Esophagus muscularis mucosa (tissue), 4 donors: ENCODE measurements around the gene FBXO7. TPM values are rescaled to one million over a fixed set of nuclear protein-coding genes. Genes with fewer than 3 reads are reported as not detected.

Experiments used
- DNase-seq: peaks from one replicate; pipeline ENCODE4 v3.0.0-alpha.2; 2017; ENCODE audit errors: extremely low spot score
- H3K27ac ChIP-seq, 4 donors: fragments of 200-600 bp; sonication (generic); replicated peaks in 1 of 4; 1 replicate in 3 of 4; 2 replicates in 1 of 4; pipeline ENCODE4 v1.5.1; 2016 to 2019; ENCODE audit warnings: mild to moderate bottlenecking in 1 of 4
- H3K27me3 ChIP-seq, 4 donors: fragments of 200-600 bp; sonication (generic); one replicate each; pipeline versions ENCODE4 v1.5.1 to v1.6.0; 2016 to 2019
- H3K36me3 ChIP-seq, 4 donors: fragments of 200-600 bp; sonication (generic); one replicate each; pipeline ENCODE4 v1.5.1; 2016 to 2019
- H3K4me1 ChIP-seq, 4 donors: fragments of 200-600 bp; sonication (generic); one replicate each; pipeline ENCODE4 v1.5.1; 2016 to 2019
- H3K4me3 ChIP-seq, 4 donors: fragments of 200-600 bp; sonication (generic); 1 replicate in 2 of 4; 2 replicates in 2 of 4; pipeline ENCODE4 v1.5.1; 2016 to 2019; ENCODE audit warnings: mild to moderate bottlenecking in 4 of 4, moderate library complexity in 1 of 4
- H3K9me3 ChIP-seq, 4 donors: fragments of 200-600 bp; sonication (generic); 1 replicate in 3 of 4; 2 replicates in 1 of 4; pipeline ENCODE4 v1.5.1; 2016 to 2019
- CTCF ChIP-seq, 3 experiments: fragments of 200-600 bp in 2 of 3; fragments of 450-650 bp in 1 of 3; sonication (generic) in 2 of 3; IDR thresholded peaks; one replicate each; pipeline ENCODE4 v1.5.1; 2017 to 2019; ENCODE audit warnings: antibody characterized with exemption in 3 of 3, mild to moderate bottlenecking in 2 of 3, moderate library complexity in 1 of 3
- EP300 ChIP-seq: sonication (generic); formaldehyde crosslinking; IDR thresholded peaks from one replicate; pipeline ENCODE4 v1.6.1; 2017; ENCODE audit warnings: antibody characterized with exemption
- POLR2A ChIP-seq: fragments of 450-650 bp; IDR thresholded peaks from one replicate; pipeline ENCODE4 v1.6.1; 2017; ENCODE audit warnings: antibody characterized with exemption, moderate library complexity, mild to moderate bottlenecking, low read depth
- POLR2AphosphoS5 ChIP-seq, 2 donors: sonication (generic); formaldehyde crosslinking; IDR thresholded peaks; one replicate each; pipeline ENCODE4 v1.6.1; 2017; ENCODE audit warnings: antibody characterized with exemption in 2 of 2
- WGBS: methylation state at CpG from one replicate; pipeline ENCODE4 v1.1.5; 2018; 5-methylcytosine and 5-hydroxymethylcytosine counted together
- intact Hi-C: fragments of 100-400 bp; cut with DNase I; formaldehyde crosslinking; loops from one replicate; pipeline ENCODE4 v1.15.1; 2023
- total RNA-seq, 4 donors: library from RNA; depleted of rRNA; stranded (reverse); fragments of >200 nt; gene quantifications; one replicate each; pipeline versions ENCODE4 v1.1.0 to v1.2.1, GENCODE V29; 2016

The FBXO7 gene
- total RNA-seq, 4 donors from 2014 or later: 73.6 to 91.4 (median 83.8) TPM

DNA sequence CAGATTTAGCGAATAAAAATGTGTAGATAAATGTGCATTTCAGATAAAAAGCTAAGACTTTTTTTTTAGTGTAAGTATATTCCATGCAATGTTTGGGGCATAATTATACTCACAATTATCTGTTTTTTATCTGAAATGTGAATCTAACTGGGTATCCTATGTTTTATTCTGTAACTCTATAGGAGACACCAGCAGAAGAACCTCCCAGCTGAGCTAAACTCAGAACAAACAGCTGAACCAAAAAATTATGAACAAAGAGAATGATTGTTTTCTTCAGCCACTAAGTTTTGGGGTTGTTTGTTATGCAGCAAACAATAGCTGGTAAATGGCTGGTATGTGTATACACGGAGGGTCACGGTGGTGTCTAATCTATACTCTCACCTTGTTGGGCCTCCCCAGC lies 42.9 kb downstream of the FBXO7 start:
- 99% methylated on average over 3 of the region's 3 CpGs for WGBS
- Histone ChIP-seq H3K36me3 (peaks cover 0 to 11% (median 2%) of the 10 kb centered on the region in 4 donors), H3K4me1 (no peaks in the 10 kb centered on the region), H3K27me3 (no peaks in the 10 kb centered on the region), H3K9me3 (peaks cover 0 to 6% (median 3%) of the 10 kb centered on the region in 4 donors), H3K4me3 (no peak overlapping the region), H3K27ac (no peak overlapping the region)
- intact Hi-C loops: no loop called here
- no peak for DNase-seq
- no peak for TF ChIP-seq CTCF (IDR thresholded peaks at IDR 0.05)
- TF ChIP-seq EP300: no peak
- TF ChIP-seq POLR2A: no peak
- TF ChIP-seq POLR2AphosphoS5 (IDR thresholded peaks at IDR 0.05): no peak

DNA sequence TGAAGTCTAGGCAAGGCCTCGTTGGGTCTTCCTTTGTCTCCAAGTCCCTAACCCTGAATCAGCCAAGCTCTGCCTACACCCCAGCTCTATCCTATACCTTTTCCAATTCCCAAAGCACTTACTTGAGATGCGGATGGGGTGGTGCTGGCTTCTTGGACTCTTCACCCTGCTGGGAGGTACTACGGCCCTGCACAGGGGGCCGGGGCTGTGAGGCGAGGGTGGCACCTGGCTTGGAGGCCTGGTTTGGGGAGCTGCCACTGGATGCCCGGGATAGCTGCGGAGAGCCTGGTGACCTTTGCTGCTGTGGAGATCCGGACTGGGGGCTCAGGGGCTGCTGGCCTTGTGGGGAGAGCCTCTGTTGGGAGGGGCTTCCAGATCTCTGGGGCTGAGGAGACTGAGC lies 43.3 kb downstream of the FBXO7 start:
- H3K4me3 ChIP-seq: no peak overlapping the region
- no peaks in the 10 kb centered on the region for H3K27me3 ChIP-seq
- no peak overlapping the region for H3K27ac ChIP-seq
- no peak for DNase-seq
- TF ChIP-seq POLR2A (no peak), EP300 (no peak), CTCF (IDR thresholded peaks at IDR 0.05) (no peak), POLR2AphosphoS5 (IDR thresholded peaks at IDR 0.05) (no peak)
- 92% methylated on average over 8 of the region's 8 CpGs for WGBS
- H3K36me3 ChIP-seq: peaks cover 0 to 11% (median 2%) of the 10 kb centered on the region in 4 donors
- intact Hi-C loops: no loop called here
- peaks cover 0 to 6% (median 3%) of the 10 kb centered on the region in 4 donors for H3K9me3 ChIP-seq
- H3K4me1 ChIP-seq: no peaks in the 10 kb centered on the region

DNA sequence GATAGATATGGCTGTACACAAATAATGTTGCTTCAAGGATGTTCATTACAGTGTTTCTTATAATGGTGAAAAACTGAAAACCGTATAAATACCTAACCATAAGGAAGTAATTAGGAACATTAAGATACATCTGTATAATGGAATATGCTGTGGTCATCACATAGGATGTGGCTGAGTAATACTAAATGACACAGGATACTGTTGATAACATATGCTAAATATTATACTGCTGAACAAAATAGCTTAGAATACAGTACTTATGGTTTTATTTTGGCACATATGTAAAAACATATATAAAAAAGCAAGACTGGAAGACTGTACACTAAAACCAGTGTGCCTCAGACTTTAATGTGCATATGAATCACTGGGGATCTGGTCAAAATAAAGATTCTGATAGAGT lies 43.8 kb downstream of the FBXO7 start:
- H3K9me3 ChIP-seq: peaks cover 0 to 6% (median 3%) of the 10 kb centered on the region in 4 donors
- H3K36me3 ChIP-seq: peaks cover 0 to 11% (median 2%) of the 10 kb centered on the region in 4 donors
- H3K27ac ChIP-seq: no peak overlapping the region
- no peak for DNase-seq
- TF ChIP-seq CTCF (IDR thresholded peaks at IDR 0.05) (no peak), EP300 (no peak), POLR2AphosphoS5 (IDR thresholded peaks at IDR 0.05) (no peak), POLR2A (no peak)
- intact Hi-C loops: no loop called here
- 82% methylated on average over 1 of the region's 1 CpG for WGBS
- H3K4me3 ChIP-seq: no peak overlapping the region
- H3K27me3 ChIP-seq: no peaks in the 10 kb centered on the region
- H3K4me1 ChIP-seq: no peaks in the 10 kb centered on the region

- Histone ChIP-seq H3K27ac (no peak overlapping the region), H3K4me3 (no peak overlapping the region), H3K4me1 (no peaks in the 10 kb centered on the region), H3K36me3 (peaks cover 0 to 11% (median 2%) of the 10 kb centered on the region in 4 donors), H3K27me3 (no peaks in the 10 kb centered on the region), H3K9me3 (peaks cover 0 to 7% (median 3%) of the 10 kb centered on the region in 4 donors)
- TF ChIP-seq POLR2A (no peak), POLR2AphosphoS5 (IDR thresholded peaks at IDR 0.05) (no peak), CTCF (IDR thresholded peaks at IDR 0.05) (no peak), EP300 (no peak)
- intact Hi-C loops: no loop called here
- no peak for DNase-seq
- 93% methylated on average over 5 of the region's 5 CpGs for WGBS
Observed at GRCh38 chr22:32518848-32519247, 44.2 kb downstream of the FBXO7 start.

GRCh38 chr22:32520612-32521011 lies 46.0 kb downstream of the FBXO7 start:
- no peaks in the 10 kb centered on the region for H3K27me3 ChIP-seq
- no peaks in the 10 kb centered on the region for H3K4me1 ChIP-seq
- peaks cover 0 to 14% (median 6%) of the 10 kb centered on the region in 4 donors for H3K9me3 ChIP-seq
- TF ChIP-seq POLR2A (no peak), EP300 (no peak), POLR2AphosphoS5 (IDR thresholded peaks at IDR 0.05) (no peak), CTCF (IDR thresholded peaks at IDR 0.05) (no peak)
- no peak overlapping the region for H3K27ac ChIP-seq
- DNase-seq: peak; percentile 70
- no peak overlapping the region for H3K4me3 ChIP-seq
- WGBS: 82% methylated on average over 5 of the region's 5 CpGs
- H3K36me3 ChIP-seq: peaks cover 0 to 11% (median 2%) of the 10 kb centered on the region in 4 donors
- intact Hi-C loops: no loop called here
